Measurements from ENCODE around the gene CNOT6.

CNOT6 gene

DNA sequence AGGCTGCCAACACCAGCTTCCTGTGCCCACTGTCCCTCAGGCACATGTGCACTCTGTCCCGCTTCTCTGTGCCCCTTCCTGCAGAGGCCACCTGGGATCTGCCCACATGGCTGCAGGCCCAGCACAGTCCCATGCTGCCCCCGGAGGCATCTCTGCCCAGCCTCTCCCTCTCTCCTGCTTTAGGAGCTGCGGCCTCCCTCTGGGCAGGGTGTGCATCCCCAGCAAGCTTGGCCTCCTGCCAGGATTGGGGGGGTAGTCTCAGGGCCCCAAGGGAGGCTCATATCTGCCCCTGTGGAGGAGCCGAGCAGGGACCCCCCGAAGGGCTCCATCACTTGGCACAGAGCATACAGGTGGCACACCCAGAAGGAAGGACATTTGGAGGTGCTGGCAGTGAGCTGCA is 130.4 kb downstream of the CNOT6 start:
- no peak for DNase-seq

DNA sequence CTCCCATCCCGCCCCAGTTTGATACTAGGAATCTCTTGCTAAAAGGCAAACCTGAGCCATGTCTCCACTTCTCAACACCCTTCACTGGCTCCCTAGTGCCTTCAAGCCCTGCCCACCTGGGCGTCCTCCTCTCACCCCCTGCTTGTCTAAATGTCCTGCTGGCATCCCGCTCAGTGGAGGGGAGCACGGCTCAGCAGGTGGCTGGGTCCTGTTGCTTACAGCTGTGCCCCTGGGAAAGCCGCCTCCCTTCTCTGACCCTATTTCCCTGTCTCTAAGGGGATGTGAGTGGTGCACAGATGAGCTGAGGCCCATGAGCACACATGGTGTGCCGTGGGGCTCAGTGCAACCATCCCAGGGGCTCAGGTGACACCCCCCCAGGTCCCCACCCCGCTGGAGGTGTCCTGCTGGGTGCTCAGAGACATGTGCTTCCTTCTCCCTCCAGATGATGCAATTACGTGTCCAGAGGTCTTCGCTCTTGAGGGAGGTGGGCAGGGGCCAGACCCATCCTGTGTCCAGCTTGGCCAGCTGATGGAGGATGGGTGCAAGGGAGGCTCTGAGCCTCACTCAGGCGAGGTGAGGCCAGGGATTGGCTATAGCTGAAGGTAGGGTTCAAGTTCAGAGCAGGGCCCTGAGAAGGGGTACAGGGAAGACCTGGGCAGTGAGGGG is 131.1 kb downstream of the CNOT6 start:
- no peak for DNase-seq

DNA sequence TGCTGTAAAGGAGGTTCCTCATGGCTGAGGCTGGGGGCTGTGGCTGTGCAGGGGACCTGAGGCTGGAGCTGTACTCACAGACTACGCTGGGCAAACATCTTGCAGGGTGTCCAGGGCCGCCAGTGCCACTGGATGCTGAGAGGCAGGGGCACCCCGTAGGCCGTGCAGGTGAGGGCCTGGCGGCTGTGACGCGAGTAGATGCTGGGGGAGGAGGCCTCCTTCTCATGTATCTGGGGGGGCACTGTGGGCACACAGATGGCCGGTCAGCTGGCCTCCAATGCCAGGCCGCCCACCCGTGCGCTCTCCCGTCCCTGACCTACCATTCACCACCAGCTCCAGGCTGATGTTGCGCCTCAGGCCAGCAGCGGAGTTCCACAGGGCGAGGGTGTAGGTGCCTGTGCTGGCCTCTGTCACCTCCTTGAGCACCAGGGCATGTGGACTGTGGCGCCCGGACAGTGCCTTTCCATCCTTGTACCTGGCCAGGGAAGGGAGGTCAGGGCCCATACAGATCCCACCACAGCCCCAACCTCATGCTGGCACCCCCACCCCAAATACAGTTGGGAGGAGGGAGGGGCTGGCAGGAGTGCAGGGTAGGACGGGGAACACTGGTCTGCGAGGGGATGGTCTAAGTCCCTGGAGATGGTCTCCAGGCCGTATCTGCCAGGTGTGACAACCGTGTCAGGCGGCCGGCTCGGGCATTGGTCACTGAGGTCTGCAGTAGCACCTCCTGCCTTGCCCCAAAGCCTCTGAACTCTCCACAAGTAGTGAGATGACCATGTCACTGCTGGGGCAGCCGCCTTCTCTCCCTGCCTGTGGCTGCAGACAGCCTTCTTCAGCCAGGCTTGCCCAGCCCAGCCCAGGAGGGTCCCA is 131.8 kb downstream of the CNOT6 start:
- DNase-seq: no peak

DNA sequence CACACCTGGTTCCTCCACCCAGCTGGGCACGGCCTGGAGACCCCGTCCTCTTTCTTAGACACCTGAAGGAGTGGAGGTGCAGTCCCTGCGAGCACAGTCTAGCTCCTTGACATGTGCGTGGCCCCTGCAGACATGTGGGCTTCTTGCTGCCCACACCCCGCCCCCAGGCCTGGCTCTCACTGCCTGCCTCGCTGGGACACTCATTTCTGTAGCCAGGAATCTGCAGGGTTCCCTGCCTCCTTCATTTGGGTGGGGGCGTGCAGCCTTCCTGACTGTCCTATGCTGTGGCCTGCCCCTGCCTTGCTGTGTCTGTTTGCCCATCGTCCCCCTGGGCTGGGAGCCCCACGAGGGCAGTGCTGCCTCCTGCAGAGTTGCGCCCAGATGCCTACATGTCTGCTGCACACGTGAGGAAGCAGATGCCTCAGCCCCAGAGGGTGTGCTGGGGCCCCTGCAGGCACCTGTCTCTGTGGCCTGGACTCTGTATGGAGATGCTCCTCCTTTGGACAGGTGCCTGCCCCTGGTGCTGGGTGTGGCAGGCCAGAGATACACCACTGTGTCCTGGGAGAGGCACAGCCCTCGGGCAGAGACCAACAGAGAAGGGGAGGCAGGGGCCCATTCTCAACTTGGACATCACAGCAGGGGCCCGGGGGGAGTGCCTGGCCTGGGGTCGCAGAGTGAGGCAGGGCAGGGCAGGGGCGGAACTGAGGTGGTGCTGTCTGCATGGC is 132.6 kb downstream of the CNOT6 start:
- DNase-seq: no peak

DNA sequence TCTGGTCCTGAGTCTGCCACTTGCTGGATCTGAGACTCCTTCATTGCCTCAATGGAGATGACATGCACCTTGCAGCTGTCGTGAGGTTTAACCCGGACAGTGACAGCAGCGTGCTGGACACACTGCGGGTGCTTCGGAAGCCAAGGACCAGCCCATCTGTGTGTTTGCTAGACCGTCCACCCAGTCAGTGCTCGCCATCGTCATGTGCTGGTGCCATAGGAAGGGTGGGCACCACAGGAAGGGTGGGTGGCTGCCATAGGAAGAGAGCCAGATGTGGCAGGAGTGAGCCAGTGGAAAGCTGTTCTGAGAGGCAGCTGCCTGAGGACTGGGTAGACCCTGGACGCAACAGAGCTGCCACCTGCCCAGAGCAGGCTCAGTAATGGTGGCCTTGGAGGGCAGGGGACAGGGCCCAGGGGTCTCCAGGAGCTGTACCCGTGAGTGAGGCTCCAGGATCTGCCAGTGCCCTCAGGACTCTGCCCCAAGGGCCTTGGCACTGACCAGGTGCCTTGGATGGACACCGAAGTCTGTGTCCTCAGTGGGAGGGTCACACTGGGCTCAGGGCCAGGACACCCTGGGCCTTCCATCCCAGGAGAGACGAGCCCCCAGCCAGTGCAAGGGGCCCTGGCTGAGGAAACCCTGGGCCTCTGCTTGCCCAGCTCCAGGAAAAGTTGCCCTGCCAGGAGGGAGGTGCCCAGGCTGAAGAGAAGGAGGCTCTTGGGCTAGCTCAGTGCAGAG is 133.4 kb downstream of the CNOT6 start:
- no peak for DNase-seq

Measured in femur (tissue), 1 donor.